Measurements from ENCODE around the gene TSGA10.
"Not testable (repeated sequence)": the region's sequence is repeated elsewhere in the genome, so short reads cannot be mapped to it uniquely, and the experiment has no call there.

Gene TSGA10

DNA sequence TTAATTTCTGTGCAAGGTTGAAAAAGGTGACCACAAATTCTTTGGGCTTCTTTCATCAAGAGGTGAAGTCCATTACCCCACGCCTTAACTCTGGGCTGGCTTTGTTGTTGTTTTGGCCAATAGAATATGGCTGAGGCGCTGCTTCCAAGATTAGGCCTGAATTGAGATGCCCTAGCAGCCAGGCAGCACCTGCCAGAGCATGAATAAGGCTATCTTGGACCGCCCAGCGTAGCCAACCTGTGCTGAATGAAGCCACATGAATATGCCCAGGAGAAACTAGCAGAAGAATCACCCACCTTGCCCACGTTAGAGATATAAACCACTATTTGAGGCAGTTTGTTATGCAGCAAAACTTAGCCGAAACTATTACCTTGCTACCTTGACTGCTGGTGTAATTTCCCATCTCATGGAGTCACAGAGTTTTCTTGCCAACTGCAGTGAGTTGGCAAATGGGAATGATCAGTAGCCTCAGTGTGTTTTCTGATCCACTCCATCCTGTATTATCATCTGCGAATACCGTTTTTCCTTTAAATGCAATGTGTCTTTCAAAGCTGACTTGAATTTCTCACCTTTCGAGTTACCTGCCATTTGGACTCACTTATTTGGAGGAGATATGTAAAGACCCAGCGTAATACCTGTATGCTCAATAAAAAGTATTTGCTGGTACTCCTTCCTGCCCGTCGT, 679 bp downstream of the TSGA10 start:
- no peak for DNase-seq

DNA sequence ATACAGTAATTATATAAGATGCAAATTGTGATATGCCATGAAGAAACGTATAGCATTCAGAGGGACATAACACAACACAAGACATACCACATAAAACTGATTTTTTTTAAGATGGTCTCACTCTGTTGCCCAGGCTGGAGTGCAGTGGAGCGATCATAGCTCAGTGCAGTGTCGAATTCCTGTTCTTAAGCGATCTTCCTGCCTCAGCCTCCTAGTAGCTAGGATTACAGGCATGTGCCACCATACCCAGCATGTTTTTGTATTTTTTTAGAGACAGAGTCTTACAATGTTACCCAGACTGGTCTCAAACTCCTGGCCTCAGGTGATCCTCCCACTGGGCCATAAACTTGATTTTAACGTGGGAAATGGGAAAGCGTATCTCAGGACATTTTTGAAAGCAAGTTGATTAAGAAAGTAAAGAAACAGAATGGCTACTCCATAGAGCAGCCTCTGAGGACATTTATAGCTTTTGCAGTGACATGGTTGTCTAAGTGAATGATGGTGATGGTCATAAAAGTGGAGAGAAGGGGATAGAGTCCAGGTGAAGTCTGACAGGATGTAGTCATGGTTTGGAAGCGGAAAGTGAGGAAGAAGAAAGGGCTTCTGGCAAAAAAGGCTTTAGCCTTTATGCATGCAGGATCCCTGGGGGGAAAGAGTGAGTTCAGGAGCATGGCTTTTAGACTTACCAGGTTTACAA, 2.4 kb downstream of the TSGA10 start:
- DNase-seq = no peak

DNA sequence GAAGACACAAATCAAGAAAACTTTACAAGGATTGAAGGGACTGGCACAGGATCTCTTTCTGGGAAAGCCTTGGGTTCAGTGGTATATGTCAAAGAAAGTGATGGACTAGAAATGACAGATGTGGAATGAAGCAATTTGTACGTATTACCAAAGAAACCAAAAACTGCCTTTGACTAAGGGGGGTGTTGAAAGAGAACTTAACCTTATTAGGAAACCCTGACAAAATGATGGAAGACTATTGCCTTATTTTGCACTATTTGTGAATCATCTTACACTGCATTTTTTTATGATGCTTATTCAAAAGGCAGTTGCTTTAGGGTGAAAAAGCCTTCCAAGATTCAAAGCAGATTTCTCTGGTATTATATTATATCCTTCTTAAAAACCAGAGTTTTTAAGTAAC, 4.0 kb downstream of the TSGA10 start:
- no peak for DNase-seq

DNA sequence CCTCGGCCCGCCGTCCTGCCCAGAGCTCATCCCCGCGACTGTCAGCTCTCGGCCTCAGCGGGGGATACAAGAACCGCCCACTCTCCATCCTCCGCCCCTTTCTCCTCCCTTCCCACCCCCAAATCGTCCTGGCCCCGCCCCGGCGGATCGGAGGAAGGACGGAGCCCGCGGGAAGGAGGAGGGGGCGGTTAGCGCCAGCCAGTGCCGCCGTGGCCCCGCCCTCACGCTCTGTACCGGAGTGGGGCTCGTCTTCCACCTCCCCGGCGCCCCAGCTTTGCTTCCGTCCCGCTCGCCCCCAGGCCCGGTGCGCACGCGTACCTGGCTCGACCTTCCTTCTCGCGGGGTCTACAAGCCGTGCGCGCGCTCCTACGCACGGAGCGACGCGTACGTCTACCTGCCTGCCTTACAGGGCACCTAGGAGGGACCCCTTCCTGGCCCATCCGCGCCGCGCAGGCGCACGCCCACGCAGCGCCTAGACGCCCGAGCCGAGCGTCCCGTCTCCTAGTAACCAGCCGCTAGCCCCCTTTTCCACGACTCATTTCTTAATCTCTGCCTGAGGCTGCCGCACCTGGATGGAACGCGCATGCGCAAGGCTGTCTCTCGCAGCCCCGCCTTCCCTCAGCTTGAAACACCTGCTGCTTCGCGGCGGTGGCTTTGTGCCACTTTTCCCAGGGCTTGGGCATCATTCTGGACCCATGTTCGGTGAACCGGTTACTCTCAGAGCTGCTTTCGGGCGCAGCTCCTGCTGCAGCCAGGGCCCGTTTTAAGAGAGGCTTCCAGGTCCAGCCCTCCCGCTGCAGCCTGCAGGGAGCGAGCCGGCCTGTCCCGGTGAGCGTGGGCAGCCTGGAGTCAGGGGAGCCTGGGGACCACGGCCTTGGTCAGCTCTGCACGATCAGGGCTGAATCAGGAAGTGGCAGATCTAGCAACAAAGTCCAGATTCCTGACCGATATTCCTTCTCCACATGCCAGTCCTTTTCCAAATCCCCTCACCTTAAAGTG, 13.3 kb downstream of the TSGA10 start, which contains the start of gene C2orf15:
TSS of gene C2orf15 (plus strand) at position 598 of the 999 bp plus-strand sequence. CDS start 8,852 bp downstream, outside the sequence.
- peak; percentile 96 for DNase-seq

DNA sequence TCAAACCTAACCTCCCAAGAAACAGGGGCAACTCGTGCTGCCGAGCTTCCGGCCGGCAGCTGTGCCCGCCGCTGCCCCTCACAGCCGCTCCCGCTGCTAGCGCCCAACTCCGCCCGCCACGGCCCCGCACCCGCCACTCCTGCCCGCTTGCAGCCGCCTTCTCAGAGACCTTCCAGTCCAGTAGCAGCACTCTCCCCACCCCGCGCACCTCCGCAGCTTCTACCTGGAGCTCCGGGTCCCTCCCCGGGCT, 14.0 kb downstream of the TSGA10 start:
- DNase-seq = no peak

DNA sequence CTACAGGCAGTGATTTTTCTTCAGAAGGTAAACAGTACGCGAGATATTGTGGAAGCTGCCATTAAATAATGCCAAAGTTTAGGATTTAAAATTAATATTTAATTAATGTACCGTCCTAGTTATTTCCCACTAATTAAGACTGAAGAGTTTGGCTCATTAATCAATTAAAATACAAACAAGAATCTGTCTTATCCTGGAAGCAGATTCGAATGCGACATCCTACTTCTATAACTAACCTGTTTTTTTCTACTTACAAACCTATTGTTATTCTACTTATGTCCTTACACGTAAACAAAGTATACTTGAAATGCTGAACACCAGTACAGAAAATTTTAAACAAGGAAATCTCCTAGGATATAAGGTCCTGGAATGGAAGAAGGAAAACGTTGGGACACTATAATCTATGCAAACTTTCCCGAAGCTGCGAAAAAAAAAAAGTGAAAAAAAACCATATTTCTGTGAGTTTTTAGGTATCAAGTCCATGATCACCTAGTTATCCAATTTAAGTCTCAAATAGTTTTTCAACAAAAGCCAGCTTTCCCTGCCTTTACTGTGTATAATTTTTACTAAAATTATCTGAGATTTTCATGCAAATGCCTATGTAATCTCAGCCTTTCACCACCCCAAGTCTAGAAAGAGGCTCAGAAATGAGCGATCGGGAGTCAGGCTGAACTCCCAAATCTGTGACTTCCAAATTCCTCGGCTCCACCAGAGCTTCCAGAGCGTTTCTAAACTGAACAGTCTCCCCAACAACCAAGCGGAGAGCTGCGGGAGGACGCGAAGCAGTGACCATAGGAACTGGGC, 14.5 kb downstream of the TSGA10 start:
- DNase-seq = no peak

DNA sequence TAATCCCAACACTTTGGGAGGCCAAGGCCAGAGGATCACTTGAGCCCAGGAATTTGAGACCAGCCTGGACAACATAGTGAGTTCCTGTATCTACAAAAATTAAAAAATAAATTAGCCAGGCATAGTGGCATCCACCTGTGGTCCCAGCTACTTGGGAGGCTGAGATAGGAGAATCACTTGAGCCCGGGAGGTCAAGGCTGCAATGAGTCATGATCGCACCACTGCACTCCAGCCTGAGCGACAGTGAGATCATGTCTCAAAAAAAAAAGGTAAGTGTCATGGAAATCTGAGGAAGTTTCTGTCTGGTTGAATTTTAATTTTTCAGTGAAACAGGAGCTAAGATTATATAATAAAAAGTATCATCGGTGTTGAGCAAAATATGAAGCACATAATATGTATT, 15.7 kb downstream of the TSGA10 start:
- DNase-seq = no peak

DNA sequence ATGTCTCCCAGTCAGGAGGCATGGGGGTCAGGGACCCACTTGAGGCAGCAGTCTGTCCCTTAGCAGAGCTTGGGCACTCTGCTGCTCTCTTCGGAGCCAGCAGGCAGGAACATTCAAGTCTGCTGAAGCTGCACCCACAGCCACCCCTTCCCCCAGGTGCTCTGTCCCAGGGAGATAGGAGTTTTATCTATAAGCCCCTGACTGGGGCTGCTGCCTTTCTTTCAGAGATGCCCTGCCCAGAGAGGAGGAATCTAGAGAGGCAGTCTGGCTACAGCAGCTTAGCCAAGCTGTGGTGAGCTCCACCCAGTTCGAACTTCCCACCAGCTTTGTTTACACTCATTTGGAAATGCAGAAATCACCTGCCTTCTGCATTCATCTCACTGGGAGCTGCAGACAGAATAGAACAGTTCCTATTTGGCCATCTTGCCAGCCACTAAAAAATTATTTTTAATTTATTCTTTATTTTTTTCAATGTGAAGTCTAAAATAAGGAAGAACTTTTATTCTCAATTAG, 19.6 kb downstream of the TSGA10 start:
- DNase-seq = not testable (repeated sequence)

DNA sequence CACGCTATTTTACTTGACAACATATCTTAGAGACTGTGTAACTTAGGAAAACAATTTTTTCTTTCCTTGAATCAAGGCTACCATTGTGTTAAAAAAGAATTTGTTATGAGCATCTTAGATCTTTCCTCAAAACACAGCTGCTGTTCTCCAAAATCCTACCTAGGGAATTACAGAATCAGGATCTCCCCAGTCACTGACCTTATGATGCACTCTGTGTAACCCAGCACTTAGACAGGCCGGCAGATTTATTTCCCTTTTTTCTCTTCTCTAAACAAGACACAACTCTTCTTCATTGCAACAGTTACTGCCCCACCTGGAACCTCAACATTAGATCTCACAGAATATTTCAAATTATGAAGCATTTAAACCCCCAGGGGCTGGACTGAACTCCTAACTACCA, 26.8 kb downstream of the TSGA10 start:
- DNase-seq = no peak

DNA sequence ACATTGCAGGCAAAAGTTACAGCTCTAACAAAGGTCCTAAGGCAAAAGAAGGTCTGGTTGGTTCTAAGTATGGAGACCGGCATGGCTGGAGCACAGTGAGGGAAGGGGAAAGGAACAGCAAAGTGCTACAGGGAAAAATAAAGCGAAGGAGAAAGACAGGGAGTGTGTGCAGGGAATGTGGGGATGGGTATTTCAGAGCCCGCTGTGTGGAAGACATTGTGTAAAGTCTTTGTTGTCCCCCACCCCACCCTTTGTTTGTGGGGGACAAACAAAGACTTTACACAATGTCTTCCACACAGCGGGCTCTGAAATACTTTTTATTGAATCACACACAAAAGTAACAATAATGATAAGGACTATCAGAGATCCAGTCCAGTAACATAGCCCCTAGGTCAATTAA, 42.1 kb downstream of the TSGA10 start:
- DNase-seq = no peak

DNA sequence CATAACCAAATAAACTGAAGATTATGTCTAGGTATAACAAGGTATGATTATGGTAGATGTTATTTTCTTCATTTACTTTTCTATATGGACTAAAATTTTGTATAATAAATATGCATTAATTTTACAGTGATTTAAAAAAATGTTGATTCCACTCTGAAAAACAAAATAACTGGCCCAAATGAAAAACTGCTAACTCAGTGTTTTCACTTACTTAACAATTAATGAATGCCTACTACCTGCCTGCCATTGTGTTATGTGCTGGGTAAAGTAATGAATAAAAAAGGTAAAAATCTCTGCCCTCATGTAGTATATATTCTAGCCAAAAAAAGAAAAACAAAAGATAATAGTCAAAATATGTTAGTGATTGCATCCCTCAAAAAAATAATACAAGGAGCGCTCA, 42.8 kb downstream of the TSGA10 start:
- DNase-seq = no peak

DNA sequence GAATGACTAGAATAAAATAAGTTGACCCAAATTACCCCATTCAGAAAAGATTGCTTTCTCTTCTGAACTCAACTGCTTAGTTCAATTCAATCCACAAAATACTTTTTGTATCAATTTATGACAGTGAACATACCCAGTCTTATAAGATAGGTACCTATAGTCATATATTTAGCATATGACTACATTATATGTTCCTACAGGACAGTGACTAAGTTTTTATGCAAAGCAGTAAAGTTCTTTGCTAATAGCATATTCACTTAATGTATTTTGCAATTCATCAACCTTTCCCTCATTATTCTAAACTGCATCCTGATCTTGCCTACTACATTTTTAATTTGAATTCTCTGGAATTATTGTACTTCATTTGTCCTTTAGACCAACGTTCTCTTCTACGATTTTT, 43.5 kb downstream of the TSGA10 start:
- DNase-seq = no peak

DNA sequence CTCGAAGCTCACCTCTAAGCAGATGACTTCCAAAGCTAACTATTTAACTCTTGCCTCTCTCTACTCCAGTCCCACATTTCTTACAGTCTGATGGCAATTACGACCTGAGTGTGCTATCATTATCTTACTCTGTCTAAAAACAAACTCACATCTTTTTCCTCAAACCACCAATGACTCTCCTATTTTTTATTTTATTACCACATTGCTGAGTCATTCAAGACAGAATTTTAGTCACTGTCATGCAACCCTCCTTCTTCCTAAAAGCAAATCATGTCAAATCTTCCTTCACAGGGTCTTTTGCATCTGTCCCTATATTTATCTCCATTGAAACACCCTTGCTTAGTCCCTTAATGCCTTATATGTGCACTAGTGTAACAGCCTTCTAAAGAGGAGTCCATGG, 47.8 kb downstream of the TSGA10 start:
- DNase-seq = no peak

DNA sequence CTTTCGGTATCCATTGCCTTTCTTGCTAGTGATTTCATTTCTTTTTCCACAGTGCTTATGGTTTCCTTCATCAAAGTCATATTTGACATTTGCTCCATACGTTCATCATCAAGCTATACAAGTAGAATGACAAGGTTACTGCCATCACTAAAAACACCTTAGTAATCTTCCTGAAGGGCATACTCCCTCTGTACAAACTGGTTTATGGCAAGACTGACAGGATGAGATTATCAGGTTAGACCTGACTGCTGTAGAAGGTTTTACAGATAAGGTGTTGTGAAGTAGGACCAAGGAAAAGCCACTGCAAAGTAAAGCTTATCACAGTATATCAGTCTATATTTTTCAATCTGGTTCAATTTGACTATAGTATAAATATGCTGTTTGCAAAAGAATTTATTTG, 50.7 kb downstream of the TSGA10 start:
- DNase-seq = no peak

DNA sequence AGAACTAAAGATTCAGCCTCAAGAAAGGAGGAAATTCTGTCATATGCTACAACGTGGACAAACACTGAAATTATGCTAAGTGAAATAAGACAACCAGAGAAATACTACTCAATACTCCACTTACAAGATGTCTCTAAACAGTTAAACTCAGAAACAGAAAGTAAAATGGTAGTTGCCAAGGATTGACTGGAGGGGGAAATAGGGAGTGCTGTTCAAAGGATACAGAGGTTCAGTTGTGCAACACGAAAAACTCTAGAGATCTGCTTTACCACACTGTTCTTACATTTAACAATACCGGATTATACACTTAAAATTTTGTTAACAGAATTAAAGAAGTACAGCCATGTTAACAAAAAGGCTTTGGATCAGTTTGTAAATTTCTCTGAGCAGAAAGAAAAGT, 53.0 kb downstream of the TSGA10 start:
- DNase-seq = no peak

DNA sequence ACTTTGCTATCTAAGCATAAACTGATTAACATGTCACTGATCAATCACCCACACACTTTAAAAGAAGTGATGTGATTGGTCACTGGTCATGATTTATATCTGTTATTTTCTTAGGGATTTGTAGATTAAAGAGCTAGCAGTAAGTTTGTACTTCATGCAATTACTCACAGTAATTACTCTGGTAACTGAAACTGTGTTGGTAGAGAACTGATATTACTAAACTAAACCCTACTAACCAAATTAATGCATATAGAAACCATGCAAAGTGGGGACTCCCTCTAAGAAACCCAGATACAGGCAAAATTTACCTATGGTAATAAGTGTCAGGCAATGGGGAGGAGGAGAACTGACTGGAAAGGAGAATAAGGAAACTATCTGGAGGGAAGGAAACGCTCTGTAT, 58.0 kb downstream of the TSGA10 start:
- no peak for DNase-seq

DNA sequence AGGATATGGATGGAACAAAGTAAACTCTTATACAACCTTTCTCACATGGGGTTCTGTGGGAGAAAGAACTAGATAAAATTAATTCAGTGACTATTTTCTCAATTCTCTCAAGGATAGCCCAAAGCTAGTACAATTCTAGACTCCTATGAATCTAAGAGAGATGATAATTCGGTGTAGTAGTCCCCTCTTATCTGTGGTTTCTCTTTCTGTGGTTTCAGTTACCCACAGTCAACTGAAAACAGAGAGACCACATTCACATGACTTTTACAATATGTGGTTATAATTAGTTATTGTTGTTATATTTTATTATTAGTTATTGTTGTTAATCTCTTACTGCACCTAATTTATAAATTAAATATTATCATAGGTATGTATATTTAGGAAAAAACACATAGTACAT, 66.7 kb downstream of the TSGA10 start:
- no peak for DNase-seq

DNA sequence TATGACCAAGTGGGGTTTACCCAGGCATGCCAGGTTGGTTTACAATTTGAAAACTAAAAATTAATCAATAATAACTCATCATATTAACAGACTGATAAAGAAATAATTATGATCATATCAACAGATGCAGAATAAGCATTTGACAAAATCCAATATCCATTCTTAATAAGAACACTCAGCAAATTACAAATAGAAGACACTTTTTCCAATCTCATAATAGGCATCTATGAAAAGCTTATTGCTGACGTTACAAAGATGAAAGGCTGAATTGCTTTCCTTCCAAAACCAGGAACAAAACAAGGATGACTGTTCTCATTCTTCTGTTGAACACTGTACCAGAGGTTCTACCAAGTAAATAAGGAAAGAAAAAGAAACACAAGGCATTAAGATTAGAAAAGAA, 68.4 kb downstream of the TSGA10 start:
- DNase-seq = no peak

DNA sequence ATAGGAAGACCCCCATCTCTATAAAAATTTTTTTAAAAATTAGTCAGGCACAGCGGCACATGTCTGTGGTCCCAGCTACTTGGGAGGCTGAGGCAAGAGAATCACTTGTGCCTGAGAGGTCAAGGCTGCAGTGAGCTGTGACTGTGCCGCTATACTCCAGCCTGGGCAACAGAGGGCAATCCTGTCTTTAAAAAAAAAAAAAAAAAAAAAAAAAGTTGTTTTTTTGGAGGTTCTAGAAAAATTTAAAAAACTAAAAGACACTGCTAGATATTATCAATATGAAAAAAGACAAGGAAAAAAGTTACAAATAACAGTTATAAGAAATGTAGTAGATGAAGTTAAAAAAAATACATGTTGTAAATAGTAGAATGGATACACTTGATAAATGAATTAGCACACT, 69.3 kb downstream of the TSGA10 start:
- DNase-seq = no peak

DNA sequence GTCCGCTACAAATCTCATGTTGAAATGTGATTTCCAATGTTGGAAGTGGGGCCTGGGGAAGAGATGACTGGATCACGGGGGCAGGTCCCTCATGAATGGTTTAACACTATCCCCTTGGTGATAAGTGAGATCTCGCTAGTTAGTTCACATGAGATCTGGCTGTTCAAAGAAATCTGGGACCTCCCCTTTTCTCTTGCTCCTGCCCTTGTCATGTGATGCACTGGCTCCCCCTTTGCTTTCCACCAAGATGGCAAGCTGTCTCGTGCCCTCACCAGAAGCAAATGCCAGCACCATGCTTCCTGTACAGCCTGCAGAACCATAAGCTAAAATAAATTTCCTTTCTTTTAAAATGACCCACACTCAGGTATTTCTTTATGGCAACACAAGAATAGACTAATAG, 70.5 kb downstream of the TSGA10 start:
- DNase-seq = no peak

DNA sequence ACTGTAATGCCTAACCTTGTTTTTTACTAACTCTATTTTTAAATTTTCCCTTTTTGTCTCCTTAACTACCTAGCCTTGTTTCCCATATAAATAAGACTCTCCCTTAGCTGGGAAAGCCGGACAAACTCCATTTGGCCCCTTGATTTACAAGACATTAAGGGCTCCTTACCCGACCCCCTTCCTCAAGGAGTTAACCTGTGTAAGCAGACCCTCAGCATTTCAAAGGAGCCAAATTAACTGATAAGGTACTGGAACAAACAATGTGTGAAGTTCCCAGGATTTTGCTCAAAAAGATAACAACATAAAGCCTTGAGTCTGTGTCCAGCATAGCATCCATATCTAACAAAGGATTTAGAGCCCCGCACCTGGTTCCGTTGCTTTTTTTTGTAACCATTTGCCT, 72.9 kb downstream of the TSGA10 start:
- no peak for DNase-seq

DNA sequence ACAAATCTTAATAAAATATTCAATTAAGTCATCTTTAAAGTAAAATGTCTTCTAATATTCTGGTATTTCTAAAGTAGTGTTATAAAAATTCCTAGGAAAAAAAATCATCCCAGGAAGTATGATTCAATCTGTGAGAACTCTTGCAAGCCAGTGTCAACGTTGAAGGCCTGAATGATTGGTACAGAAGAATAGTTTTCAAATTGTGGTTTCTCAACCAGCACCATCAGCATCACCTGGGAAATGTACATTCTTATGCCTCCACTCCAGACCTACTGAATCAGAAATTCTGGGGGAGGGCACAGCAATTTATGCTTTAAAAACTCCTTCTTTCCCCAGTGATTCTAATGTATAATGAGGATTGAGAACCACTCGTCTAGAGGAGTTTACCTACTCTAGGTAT, 75.5 kb downstream of the TSGA10 start:
- DNase-seq = no peak

DNA sequence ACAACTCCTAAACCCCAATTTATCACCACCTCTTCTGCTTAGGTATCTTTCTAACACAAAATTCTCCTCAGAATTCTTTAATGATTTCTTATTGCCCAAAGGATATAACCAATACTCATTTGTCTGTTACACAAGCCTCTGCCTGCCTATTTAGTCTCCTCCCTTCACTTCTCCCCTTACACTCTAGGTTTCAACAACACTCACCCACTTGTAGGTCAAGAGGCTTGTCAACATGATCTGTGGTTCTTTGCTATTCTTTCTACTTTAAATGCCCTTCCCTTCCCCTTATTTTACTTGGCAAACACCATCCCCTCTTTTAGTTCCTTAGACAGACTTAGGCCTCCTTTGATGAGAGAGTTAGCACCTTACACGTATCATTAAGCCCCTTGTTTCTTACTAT, 82.2 kb downstream of the TSGA10 start:
- DNase-seq = no peak

All from NCI-H1092 (cell line).